ENCODE measurements around the gene ZNF622.

DNA sequence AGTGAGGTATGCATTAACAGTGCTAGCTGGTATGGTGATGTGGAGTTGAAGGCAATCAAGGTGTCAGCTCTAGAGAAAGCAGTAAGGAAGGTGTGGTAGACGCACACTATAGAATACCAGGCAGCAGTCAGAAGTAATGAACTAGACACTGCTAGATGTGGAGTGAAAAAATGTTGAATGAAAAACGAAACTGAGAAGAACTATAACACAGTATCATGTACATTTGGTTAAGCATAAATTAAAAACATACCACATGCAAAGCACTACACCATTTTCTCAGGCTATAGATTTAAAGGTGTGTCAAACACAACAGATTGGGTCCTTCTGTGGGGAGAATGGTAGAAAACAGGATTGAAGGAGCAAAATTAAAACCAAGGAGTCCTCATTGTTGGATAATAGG is 15.4 kb downstream of the ZNF622 start:
- TF ChIP-seq CTCF (optimal IDR thresholded peaks at IDR 0.05 in 1 of 3, IDR thresholded peaks at IDR 0.05 in 1 of 3, conservative IDR thresholded peaks at IDR 0.05 in 1 of 3; ENCODE audit: extremely low read depth in 1 of 3, insufficient read depth in 2 of 3, low read length in 3 of 3) (no peak), EZH2 (IDR thresholded peaks at IDR 0.05; ENCODE audit: low read length) (no peak)

Data from keratinocyte (primary cell).